H1 (cell line): ENCODE results near the gene ZBTB44. TPM values are rescaled to one million over a fixed set of nuclear protein-coding genes. Genes with fewer than 3 reads are reported as not detected.

ENCODE experiments used
- CTCF ChIA-PET: fragments of 300-600 bp; sonication (Branson Sonifier 250); formaldehyde crosslinking; loops from one replicate; lab custom pipeline; 2021; ENCODE audit not compliant: partially characterized antibody; lab: Charles Lee
- POLR2A ChIA-PET: fragments of 300-600 bp; sonication (Branson Sonifier 250); formaldehyde crosslinking; loops from one replicate; lab custom pipeline; 2021; ENCODE audit warnings: inconsistent platforms; ENCODE audit not compliant: partially characterized antibody; lab: Charles Lee
- DNase-seq, 2 experiments: peaks; one replicate each; pipeline versions ENCODE4 v3.0.0 to v3.0.0-alpha.2; 2010 to 2022; ENCODE audit warnings: low spot score in 2 of 2, low read depth in 1 of 2, mixed read lengths in 1 of 2
- FAIRE-seq: peaks from 2 replicates; lab custom pipeline; 2011; peaks lifted over from hg19 to GRCh38; lab: Jason Lieb, UNC
- H2AFZ ChIP-seq: 2 replicates; pipeline ENCODE4 v1.8.1; 2012; ENCODE audit warnings: low read length, inconsistent platforms
- H2AK5ac ChIP-seq: 2 replicates; pipeline ENCODE4 v1.6.1; 2013; ENCODE audit warnings: low read depth, low read length
- H2BK120ac ChIP-seq: replicated peaks from 2 replicates; pipeline ENCODE3; 2013; ENCODE audit warnings: low read depth, low read length, inconsistent platforms
- H2BK12ac ChIP-seq: 2 replicates; pipeline ENCODE4 v1.6.1; 2013; ENCODE audit warnings: low read depth, low read length
- H2BK15ac ChIP-seq: 2 replicates; pipeline ENCODE4 v1.6.1; 2013; ENCODE audit warnings: low read length
- H2BK20ac ChIP-seq: 2 replicates; pipeline ENCODE4 v1.6.1; 2013; ENCODE audit warnings: low read length
- H2BK5ac ChIP-seq: 2 replicates; pipeline ENCODE4 v1.6.1; 2013; ENCODE audit warnings: low read depth, low read length
- H3K14ac ChIP-seq: 2 replicates; pipeline ENCODE4 v1.6.1; 2013; ENCODE audit warnings: inconsistent platforms; ENCODE audit not compliant: insufficient read length
- H3K18ac ChIP-seq: 2 replicates; pipeline ENCODE4 v1.6.1; 2013; ENCODE audit warnings: low read length; ENCODE audit errors: extremely low read depth
- H3K23ac ChIP-seq: 2 replicates; pipeline ENCODE4 v1.6.1; 2013; ENCODE audit warnings: inconsistent platforms; ENCODE audit not compliant: insufficient read length
- H3K23me2 ChIP-seq: 2 replicates; pipeline ENCODE4 v1.6.1; 2013; ENCODE audit warnings: low read depth, low read length
- H3K27ac ChIP-seq: 2 replicates; pipeline ENCODE4 v1.6.1; 2011; ENCODE audit warnings: low read depth, low read length, inconsistent platforms
- H3K27me3 ChIP-seq, 4 experiments: replicated peaks in 1 of 4; 1 replicate in 1 of 4; 2 replicates in 3 of 4; pipeline versions ENCODE4 v1.6.1 to v1.8.1; 2011 to 2013; ENCODE audit warnings: low read length in 3 of 4, mild to moderate bottlenecking in 3 of 4, inconsistent platforms in 2 of 4, mixed read lengths in 2 of 4, moderate library complexity in 1 of 4; ENCODE audit not compliant: control insufficient read depth in 3 of 4, insufficient read depth in 3 of 4; ENCODE audit errors: extremely low read depth in 1 of 4
- H3K36me3 ChIP-seq, 4 experiments: 2 replicates each; pipeline versions ENCODE4 v1.6.1 to v1.8.1; 2011 to 2013; ENCODE audit warnings: mild to moderate bottlenecking in 4 of 4, low read length in 3 of 4, moderate library complexity in 2 of 4, control low read depth in 1 of 4, inconsistent platforms in 1 of 4; ENCODE audit not compliant: insufficient read depth in 4 of 4, control insufficient read depth in 2 of 4
- H3K4ac ChIP-seq: replicated peaks from 2 replicates; pipeline ENCODE3; 2013; ENCODE audit warnings: low read length, low read depth, mixed read lengths, inconsistent platforms; ENCODE audit not compliant: insufficient read length
- H3K4me1 ChIP-seq, 4 experiments: replicated peaks in 1 of 4; 1 replicate in 1 of 4; 2 replicates in 3 of 4; pipeline versions ENCODE4 v1.6.1 to v1.8.1; 2011 to 2013; ENCODE audit warnings: low read length in 3 of 4, inconsistent platforms in 2 of 4, mixed read lengths in 1 of 4; ENCODE audit not compliant: insufficient read depth in 4 of 4, control insufficient read depth in 3 of 4
- H3K4me2 ChIP-seq, 2 experiments: 2 replicates each; pipeline versions ENCODE4 v1.6.1 to v1.8.1; 2011 to 2013; ENCODE audit warnings: low read depth in 2 of 2, low read length in 2 of 2, control low read depth in 1 of 2, inconsistent platforms in 1 of 2, mild to moderate bottlenecking in 1 of 2; ENCODE audit not compliant: insufficient read depth in 1 of 2
- H3K4me3 ChIP-seq, 4 experiments: fragments of 200-600, 300-600 bp in 1 of 4; sonication (generic), shearing (Covaris generic), sonication (Bioruptor Twin) in 1 of 4; 2 replicates each; pipeline versions ENCODE4 v1.5.1 to v1.8.1; 2011 to 2016; ENCODE audit warnings: low read length in 4 of 4, low read depth in 3 of 4, control low read depth in 2 of 4, inconsistent platforms in 2 of 4, mild to moderate bottlenecking in 2 of 4, mixed read lengths in 1 of 4, moderate library complexity in 1 of 4; ENCODE audit not compliant: insufficient read depth in 2 of 4; ENCODE audit errors: extremely low read depth in 1 of 4
- H3K56ac ChIP-seq: replicated peaks from 2 replicates; pipeline ENCODE3; 2013; ENCODE audit warnings: low read depth, mild to moderate bottlenecking, mixed read lengths, low read length, inconsistent platforms; ENCODE audit not compliant: insufficient read length
- H3K79me1 ChIP-seq: 2 replicates; pipeline ENCODE4 v1.6.1; 2013; ENCODE audit warnings: low read depth, low read length, control low read depth
- H3K79me2 ChIP-seq, 2 experiments: 2 replicates each; pipeline versions ENCODE4 v1.6.1 to v1.8.1; 2012 to 2013; ENCODE audit warnings: low read length in 2 of 2, mild to moderate bottlenecking in 2 of 2, inconsistent platforms in 1 of 2; ENCODE audit not compliant: insufficient read depth in 2 of 2, control insufficient read depth in 1 of 2
- H3K9ac ChIP-seq, 4 experiments: replicated peaks in 1 of 4; 1 replicate in 1 of 4; 2 replicates in 3 of 4; pipeline versions ENCODE4 v1.6.1 to v1.8.1; 2011 to 2013; ENCODE audit warnings: low read depth in 3 of 4, low read length in 3 of 4, control low read depth in 2 of 4, mild to moderate bottlenecking in 2 of 4, moderate library complexity in 2 of 4, inconsistent platforms in 1 of 4; ENCODE audit errors: extremely low read depth in 1 of 4
- H3K9me3 ChIP-seq, 2 experiments: 2 replicates each; pipeline versions ENCODE4 v1.6.1 to v1.8.1; 2012 to 2013; ENCODE audit warnings: mild to moderate bottlenecking in 2 of 2, moderate library complexity in 2 of 2, control low read depth in 1 of 2, inconsistent platforms in 1 of 2, low read depth in 1 of 2, low read length in 1 of 2, mixed read lengths in 1 of 2; ENCODE audit not compliant: insufficient read depth in 2 of 2
- H4K20me1 ChIP-seq, 2 experiments: replicated peaks in 1 of 2; 2 replicates each; pipeline versions ENCODE3 to v1.8.1; 2011 to 2013; ENCODE audit warnings: inconsistent platforms in 2 of 2, low read length in 2 of 2, mild to moderate bottlenecking in 1 of 2; ENCODE audit not compliant: insufficient read depth in 2 of 2, control insufficient read depth in 1 of 2
- H4K5ac ChIP-seq: 2 replicates; pipeline ENCODE4 v1.6.1; 2013; ENCODE audit warnings: low read length, low read depth, mixed read lengths, inconsistent platforms; ENCODE audit not compliant: insufficient read length
- H4K8ac ChIP-seq: 2 replicates; pipeline ENCODE4 v1.8.0; 2013; ENCODE audit warnings: mild to moderate bottlenecking, moderate library complexity, low read length, inconsistent platforms; ENCODE audit not compliant: insufficient read depth; ENCODE audit errors: extremely low read depth
- H4K91ac ChIP-seq: replicated peaks from 2 replicates; pipeline ENCODE3; 2013; ENCODE audit warnings: low read length, mixed read lengths, inconsistent platforms; ENCODE audit not compliant: insufficient read length
- CTBP2 ChIP-seq: IDR thresholded peaks from 2 replicates; pipeline ENCODE4 v1.7.0; 2011; ENCODE audit warnings: borderline replicate concordance, mild to moderate bottlenecking, moderate library complexity, mixed read lengths, low read length; ENCODE audit not compliant: insufficient read depth, insufficient read length
- CTCF ChIP-seq, 3 experiments: IDR thresholded peaks; 1 replicate in 2 of 3; 2 replicates in 1 of 3; pipeline versions ENCODE4 v1.5.1 to v1.6.1; 2011; ENCODE audit warnings: low read length in 3 of 3, mild to moderate bottlenecking in 3 of 3, inconsistent platforms in 2 of 3, low read depth in 1 of 3, moderate library complexity in 1 of 3; ENCODE audit not compliant: insufficient read depth in 1 of 3; ENCODE audit errors: control extremely low read depth in 1 of 3
- EZH2 ChIP-seq: fragments of 200-600 bp; sonication (generic); IDR thresholded peaks from 2 replicates; pipeline ENCODE4 v1.7.1; 2012; ENCODE audit warnings: low read depth, mild to moderate bottlenecking, moderate library complexity, low read length, inconsistent platforms; ENCODE audit not compliant: severe bottlenecking
- GTF2F1 ChIP-seq: IDR thresholded peaks from 2 replicates; pipeline ENCODE4 v1.6.1; 2012; ENCODE audit warnings: low read depth, low read length, improper control_type of control experiment, borderline replicate concordance
- HDAC2 ChIP-seq, 2 experiments: fragments of 300-600 bp in 1 of 2; sonication (generic) in 1 of 2; IDR thresholded peaks; 2 replicates each; pipeline ENCODE4 v1.6.1; 2011 to 2012; ENCODE audit warnings: low read depth in 2 of 2, low read length in 2 of 2, mild to moderate bottlenecking in 2 of 2, moderate library complexity in 2 of 2, borderline replicate concordance in 1 of 2, inconsistent platforms in 1 of 2
- JUN ChIP-seq: IDR thresholded peaks from 2 replicates; pipeline ENCODE4 v1.6.1; 2011; ENCODE audit warnings: low read depth, mild to moderate bottlenecking, improper control_type of control experiment, low read length
- POLR2A ChIP-seq, 2 experiments: IDR thresholded peaks; 1 replicate in 1 of 2; 2 replicates in 1 of 2; pipeline ENCODE4 v1.6.1; 2011; ENCODE audit warnings: low read depth in 2 of 2, low read length in 2 of 2, mild to moderate bottlenecking in 2 of 2; ENCODE audit errors: control extremely low read depth in 1 of 2
- RNF2 ChIP-seq: fragments of 200-900, 300-1000 bp; sonication (generic); IDR thresholded peaks from 2 replicates; pipeline ENCODE4 v1.7.1; 2016; ENCODE audit warnings: borderline replicate concordance, low read depth, mild to moderate bottlenecking, antibody characterized with exemption, low read length; ENCODE audit not compliant: poor library complexity, severe bottlenecking; ENCODE audit errors: missing control alignments
- SIN3A ChIP-seq, 2 experiments: IDR thresholded peaks in 1 of 2; conservative IDR thresholded peaks in 1 of 2; 2 replicates each; pipeline ENCODE4 v1.6.1; 2011 to 2012; ENCODE audit warnings: low read length in 2 of 2, improper control_type of control experiment in 1 of 2, low read depth in 1 of 2, mild to moderate bottlenecking in 1 of 2
- SUZ12 ChIP-seq: fragments of 200-600 bp; sonication (generic); IDR thresholded peaks from 2 replicates; pipeline ENCODE4 v1.6.1; 2012; ENCODE audit warnings: mild to moderate bottlenecking, inconsistent platforms, low read length, moderate library complexity, mixed read lengths
- WGBS, 2 experiments: shearing (Covaris generic) in 1 of 2; methylation state at CpG; one replicate each; pipeline versions ENCODE4 v1.1.6 to v1.1.7; 2013 to 2015; ENCODE audit warnings: low lambda C conversion rate in 2 of 2, mixed read lengths in 2 of 2, inconsistent platforms in 1 of 2, low coverage in 1 of 2, missing lambda C conversion rate in 1 of 2; ENCODE audit not compliant: insufficient replicate concordance in 2 of 2, insufficient coverage in 1 of 2, insufficient read length in 1 of 2; ENCODE audit errors: extremely low coverage in 1 of 2, missing lambda C conversion rate in 1 of 2; 5-methylcytosine and 5-hydroxymethylcytosine counted together
- polyA plus RNA-seq, 7 experiments: library from polyadenylated mRNA; depleted of rRNA in 3 of 7; stranded (reverse) in 5 of 7; unstranded in 2 of 7; fragments of >200 nt in 5 of 7; fragments of 200-250 nt in 2 of 7; gene quantifications; 1 replicate in 5 of 7; 2 replicates in 1 of 7; 4 replicates in 1 of 7; pipeline versions ENCODE4 v1.2.1 to v1.2.3, GENCODE V29; 2011 to 2013; ENCODE audit warnings: missing spikeins in 2 of 7, mixed read lengths in 2 of 7
- total RNA-seq: library from RNA; stranded (reverse); fragmentation: NEBNext Ultra II Directional; extraction: Animal tissue kit (Norgen Biotek cat#: 25700); gene quantifications from 2 replicates; pipeline ENCODE4 v1.2.1, GENCODE V29; 2021

The ZBTB44 gene
- total and polyA plus RNA-seq, 2 of the 8 experiments (the other 6 are each of a cell fraction or from before 2014, with no cell fraction given), result 37.2 to 158 TPM

- WGBS, 2 experiments, result 94% methylated on average over 14 of the region's 14 CpGs; no CpG with 5 or more reads in 1 of the 2 experiments
- no peak overlapping the region for H3K4me3 ChIP-seq
- H3K79me1 ChIP-seq, result no peaks in the 10 kb centered on the region
- H2AK5ac ChIP-seq, result no peak overlapping the region
- no peaks in the 10 kb centered on the region for H3K23me2 ChIP-seq
- H3K9ac ChIP-seq, result no peak overlapping the region
- no peak overlapping the region for H3K14ac ChIP-seq
- no peak overlapping the region for H3K4ac ChIP-seq
- H4K91ac ChIP-seq, result no peak overlapping the region
- H2AFZ ChIP-seq, result no peak overlapping the region
- no peak overlapping the region for H2BK120ac ChIP-seq
- no peak overlapping the region for H3K27ac ChIP-seq
- H3K4me2 ChIP-seq, result no peak overlapping the region
- no peak overlapping the region for H3K18ac ChIP-seq
- FAIRE-seq (no peak), DNase-seq (no peak)
- ChIA-PET POLR2A (no interaction called here), CTCF (interaction anchor here (0.6 to 1.8 kb wide), 7 partner anchors 8 to 721 kb away, joined by 3 to 4 read pairs (median 3); no protein-coding TSS in a partner anchor)
- no peak overlapping the region for H3K56ac ChIP-seq
- H2BK12ac ChIP-seq, result no peak overlapping the region
- no peaks in the 10 kb centered on the region for H3K27me3 ChIP-seq
- no peaks in the 10 kb centered on the region; a peak in 1 of 8 replicates for H3K36me3 ChIP-seq
- no peak overlapping the region for H2BK20ac ChIP-seq
- peaks cover 0 to 6% of the 10 kb centered on the region in 2 experiments for H4K20me1 ChIP-seq
- no peak overlapping the region for H4K5ac ChIP-seq
- no peak for TF ChIP-seq JUN
- TF ChIP-seq CTCF (IDR thresholded peaks at IDR 0.05; ENCODE audit: control extremely low read depth in 1 of 3, insufficient read depth in 1 of 3, low read depth in 1 of 3, low read length in 3 of 3), result no peak
- TF ChIP-seq SIN3A (conservative IDR thresholded peaks at IDR 0.05 in 1 of 2, IDR thresholded peaks at IDR 0.05 in 1 of 2; ENCODE audit: low read depth in 1 of 2, low read length in 2 of 2), result no peak
- TF ChIP-seq HDAC2 (IDR thresholded peaks at IDR 0.05; ENCODE audit: borderline replicate concordance in 1 of 2, low read depth in 2 of 2, low read length in 2 of 2), result no peak
- no peak for TF ChIP-seq RNF2
- TF ChIP-seq POLR2A (IDR thresholded peaks at IDR 0.05; ENCODE audit: control extremely low read depth in 1 of 2, low read depth in 2 of 2, low read length in 2 of 2), result no peak
- TF ChIP-seq CTBP2, result no peak
- no peak for TF ChIP-seq GTF2F1
- no peak for TF ChIP-seq EZH2
- TF ChIP-seq SUZ12, result no peak
- no peaks in the 10 kb centered on the region for H3K79me2 ChIP-seq
- H3K23ac ChIP-seq, result no peak overlapping the region
- H3K9me3 ChIP-seq, result no peaks in the 10 kb centered on the region
- H4K8ac ChIP-seq, result no peak overlapping the region; the same call in 1 of the 2 replicates
- H2BK15ac ChIP-seq, result no peak overlapping the region
- no peak overlapping the region for H2BK5ac ChIP-seq
- H3K4me1 ChIP-seq, result no peaks in the 10 kb centered on the region
Observed at GRCh38 chr11:130191896-130192295, 122.8 kb downstream of the ZBTB44 start.
